ENCODE results near the gene PEPD.

The PEPD gene

GRCh38 chr19:33346665-33347064, 174.9 kb downstream of the PEPD start:
- DNase-seq: no peak

GRCh38 chr19:33345163-33345562, 176.4 kb downstream of the PEPD start:
- no peak for DNase-seq

- DNase-seq: no peak
Measured at GRCh38 chr19:33344573-33344925, 177.0 kb downstream of the PEPD start.

GRCh38 chr19:33343859-33344572, 177.6 kb downstream of the PEPD start:
- no peak for DNase-seq

DNA sequence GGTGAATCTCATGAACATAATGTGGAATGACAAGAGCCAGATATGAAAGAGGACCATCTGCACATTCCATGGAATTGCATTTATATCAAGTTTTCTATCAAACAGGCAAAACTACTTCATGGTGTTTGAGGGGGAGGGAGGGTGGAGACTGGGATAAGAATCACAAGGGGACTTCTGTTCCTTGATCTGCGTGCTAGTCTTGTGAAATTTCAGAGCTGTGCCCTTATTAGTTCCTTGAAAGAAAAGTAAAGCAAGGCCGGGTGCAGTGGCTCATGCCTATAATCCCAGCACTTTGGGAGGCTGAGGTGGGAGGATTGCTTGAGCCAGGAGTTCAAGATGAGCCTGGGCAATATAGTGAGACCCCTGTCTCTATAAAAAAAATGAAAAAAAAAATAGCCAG, 178.3 kb downstream of the PEPD start:
- DNase-seq: no peak

- DNase-seq: no peak
Measured at GRCh38 chr19:33340991-33341390, 180.6 kb downstream of the PEPD start.

DNA sequence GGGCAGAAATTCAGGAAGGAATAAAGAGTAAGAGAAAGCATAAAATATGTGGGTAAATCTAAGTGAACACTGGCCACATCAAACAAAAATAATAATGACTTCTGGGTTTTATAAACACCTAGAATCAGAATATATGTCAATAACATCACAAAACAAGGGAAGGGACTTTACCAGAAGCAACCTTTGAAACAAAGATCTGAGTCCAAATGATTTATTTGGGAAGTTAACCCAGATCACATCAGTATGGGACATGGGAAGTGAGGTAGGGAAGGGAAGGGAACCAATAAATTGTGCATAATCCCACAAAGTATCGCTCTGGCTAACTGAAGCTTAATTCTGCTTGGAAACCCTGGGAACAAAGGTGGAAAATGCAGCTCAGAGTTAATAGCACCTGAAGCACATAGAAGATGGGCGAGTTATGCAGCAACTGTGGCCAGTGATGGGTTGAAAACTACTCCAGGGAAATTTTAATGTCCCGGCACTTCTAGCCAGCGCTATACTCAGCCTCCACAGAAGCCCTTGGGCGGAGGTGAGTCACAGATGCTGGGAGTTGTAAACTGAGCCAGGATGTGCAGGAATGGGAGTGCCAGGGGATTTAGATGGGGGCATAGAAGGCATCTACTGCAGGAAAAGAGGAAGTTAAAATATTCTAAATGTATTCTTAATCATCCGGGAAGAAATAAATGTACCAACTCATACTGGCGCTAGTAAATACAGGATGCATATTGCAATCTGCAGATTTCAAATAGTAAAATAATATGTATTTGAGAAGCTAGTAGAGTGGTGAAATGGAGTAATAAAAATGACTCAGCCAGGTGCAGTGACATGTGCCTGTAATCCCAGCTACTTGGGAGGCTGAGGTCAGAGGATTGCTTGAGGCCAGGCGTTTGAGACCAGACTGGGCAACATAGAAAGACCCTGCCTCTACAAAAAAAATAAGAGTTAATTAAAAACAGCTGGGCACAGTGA, 182.3 kb downstream of the PEPD start:
- no peak for DNase-seq

Measured in hematopoietic multipotent progenitor cell treated with erythropoietin and hydrocortisone succinate and interleukin-3 and kit ligand, for 8 days (in vitro differentiated cells).